Psoas muscle (tissue), 8 donors: ENCODE measurements around the gene TNS2. TPM values are rescaled to one million over a fixed set of nuclear protein-coding genes. Genes with fewer than 3 reads are reported as not detected.

Experiments used
- ATAC-seq, 4 donors: fragments of 200-7000 bp; cut with Tn5 transposase; one replicate each; pipeline ENCODE4 v1.9.1; 2020; ENCODE audit warnings: moderate library complexity in 3 of 4, mild to moderate bottlenecking in 2 of 4
- DNase-seq, 2 donors: peaks; one replicate each; pipeline ENCODE4 v3.0.0-alpha.2; 2020
- H3K27ac ChIP-seq: fragments of 200-600 bp; one replicate; pipeline ENCODE4 v1.8.0; 2022
- H3K27me3 ChIP-seq, 3 donors: fragments of 200-600 bp in 1 of 3; one replicate each; pipeline versions ENCODE4 v1.6.1 to v1.8.0; 2013 to 2022; ENCODE audit warnings: low read length in 2 of 3, mild to moderate bottlenecking in 2 of 3, moderate library complexity in 1 of 3; ENCODE audit not compliant: insufficient read depth in 3 of 3
- H3K36me3 ChIP-seq, 2 donors: fragments of 200-600 bp in 1 of 2; one replicate each; pipeline versions ENCODE4 v1.6.1 to v1.8.0; 2013 to 2022; ENCODE audit warnings: low read depth in 1 of 2, mild to moderate bottlenecking in 1 of 2, moderate library complexity in 1 of 2; ENCODE audit not compliant: insufficient read depth in 1 of 2
- H3K4me1 ChIP-seq: fragments of 200-600 bp; one replicate; pipeline ENCODE4 v1.8.0; 2022
- H3K4me3 ChIP-seq: fragments of 200-600 bp; one replicate; pipeline ENCODE4 v1.8.0; 2022; ENCODE audit warnings: mild to moderate bottlenecking
- H3K9me3 ChIP-seq: fragments of 200-600 bp; one replicate; pipeline ENCODE4 v1.8.0; 2022
- CTCF ChIP-seq: fragments of 200-600 bp; IDR thresholded peaks from one replicate; pipeline ENCODE4 v1.8.0; 2022; ENCODE audit warnings: antibody characterized with exemption
- WGBS, 3 donors: extraction: QIAGEN DNeasy Blood & Tissue Kit; methylation state at CpG; one replicate each; pipeline versions ENCODE4 v1.1.6 to v1.1.7; 2013; 5-methylcytosine and 5-hydroxymethylcytosine counted together
- intact Hi-C, 2 donors: fragments of 100-400 bp; cut with DNase I; formaldehyde crosslinking; loops; one replicate each; pipeline versions ENCODE4 v1.11.0 to v1.14.2; 2022
- polyA plus RNA-seq, 3 donors: library from polyadenylated mRNA; stranded (reverse); fragments of 200-250 nt; gene quantifications; one replicate each; pipeline ENCODE4 v1.2.3, GENCODE V29; 2013
- total RNA-seq, 4 donors: library from RNA; stranded (reverse); fragmentation: NEBNext Ultra II Directional in 2 of 4; extraction: Animal tissue kit (Norgen Biotek cat#: 25700) in 2 of 4; gene quantifications; one replicate each; pipeline versions ENCODE4 v1.2.1 to v1.2.4, GENCODE V29; 2021 to 2023
- donor health status: healthy with polysubstance abuse.
- donor health status: DM: no; HTN: no; CAD: no; lungs with moderate emphysema.
- donor health status: Bipolar disorder and iron deficiency.
- donor health status: healthy.
- donor health status: DM: yes; HTN: yes; CAD: no.
- donor health status: DM: no; HTN: no; CAD: no.
- donor health status: DM: no; HTN: no; CAD: no.
- donor health status: DM: yes; HTN: yes; CAD: no.

The TNS2 gene
- total and polyA plus RNA-seq, 7 donors: 37.7 to 132 (median 48.9) TPM

- no peak for TF ChIP-seq CTCF
- ATAC-seq (peak in 1 of 4 donors; percentile 2), DNase-seq (peak; percentile 35 to 73)
- Histone ChIP-seq H3K27me3 (no peaks in the 10 kb centered on the region), H3K9me3 (no peaks in the 10 kb centered on the region), H3K27ac (no peak overlapping the region), H3K4me1 (peaks cover 25% of the 10 kb centered on the region), H3K36me3 (peaks cover 0 to 59% of the 10 kb centered on the region in 2 donors), H3K4me3 (no peak overlapping the region)
- intact Hi-C loops: loop anchor here (1.0 to 5.0 kb wide), 2 partner anchors 128 kb away; no protein-coding TSS in a partner anchor
- WGBS, 3 donors: 70 to 78% (median 70%) methylated on average over 15 of the region's 15 CpGs
Observed at GRCh38 chr12:53068811-53069585, 19.1 kb downstream of the TNS2 start.

DNA sequence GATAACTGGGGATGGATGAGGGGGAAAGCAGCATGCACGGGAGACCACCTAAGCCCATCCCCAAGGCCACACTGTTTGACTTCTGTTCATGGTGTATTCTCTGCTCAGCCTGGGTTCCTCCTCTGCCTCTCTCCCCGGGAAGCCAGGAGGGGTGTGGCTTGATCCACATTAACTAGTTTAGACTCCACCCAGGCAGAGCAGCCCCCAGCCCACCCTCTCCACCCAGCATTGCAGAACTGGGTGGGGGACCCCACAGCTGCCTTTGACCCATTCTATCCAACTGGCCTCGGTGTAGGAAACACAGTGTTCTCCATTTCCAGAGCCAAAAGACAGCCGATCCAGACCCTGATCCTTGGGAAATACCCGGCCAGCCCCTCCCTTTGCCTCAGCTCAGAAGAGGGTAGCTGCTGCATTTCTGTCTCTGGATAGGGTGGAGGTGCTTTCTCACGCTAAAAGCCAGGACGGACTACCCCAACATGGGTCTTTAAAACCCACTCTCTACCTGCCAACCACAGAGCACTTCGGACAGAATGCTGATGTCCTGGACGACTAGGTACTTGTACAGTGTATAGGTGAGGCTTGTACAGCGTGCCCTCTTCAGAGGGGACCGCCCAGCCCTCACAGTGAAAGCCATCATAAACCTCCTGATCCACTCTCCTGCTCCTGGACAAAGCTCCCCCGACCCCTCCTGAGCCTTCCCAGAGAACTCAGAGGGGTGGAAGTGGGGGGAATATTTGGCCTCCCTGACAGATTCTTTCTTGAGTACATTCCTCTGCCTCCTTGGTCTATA, 20.0 kb downstream of the TNS2 start:
- TF ChIP-seq CTCF: no peak
- Histone ChIP-seq H3K4me3 (no peak overlapping the region), H3K36me3 (peaks cover 0 to 59% of the 10 kb centered on the region in 2 donors), H3K27me3 (no peaks in the 10 kb centered on the region), H3K4me1 (peaks cover 31% of the 10 kb centered on the region), H3K9me3 (no peaks in the 10 kb centered on the region), H3K27ac (peak overlapping the region; percentile 30)
- DNase-seq (peak; percentile 62 to 90), ATAC-seq (peak in 1 of 4 donors; percentile 8)
- whole genome bisulfite sequencing, 3 donors: 64 to 68% (median 67%) methylated on average over 12 of the region's 12 CpGs
- intact Hi-C loops: loop anchor here in 1 of 2 donors (5.0 kb wide), 1 partner anchor 127 kb away; no protein-coding TSS in a partner anchor

DNA sequence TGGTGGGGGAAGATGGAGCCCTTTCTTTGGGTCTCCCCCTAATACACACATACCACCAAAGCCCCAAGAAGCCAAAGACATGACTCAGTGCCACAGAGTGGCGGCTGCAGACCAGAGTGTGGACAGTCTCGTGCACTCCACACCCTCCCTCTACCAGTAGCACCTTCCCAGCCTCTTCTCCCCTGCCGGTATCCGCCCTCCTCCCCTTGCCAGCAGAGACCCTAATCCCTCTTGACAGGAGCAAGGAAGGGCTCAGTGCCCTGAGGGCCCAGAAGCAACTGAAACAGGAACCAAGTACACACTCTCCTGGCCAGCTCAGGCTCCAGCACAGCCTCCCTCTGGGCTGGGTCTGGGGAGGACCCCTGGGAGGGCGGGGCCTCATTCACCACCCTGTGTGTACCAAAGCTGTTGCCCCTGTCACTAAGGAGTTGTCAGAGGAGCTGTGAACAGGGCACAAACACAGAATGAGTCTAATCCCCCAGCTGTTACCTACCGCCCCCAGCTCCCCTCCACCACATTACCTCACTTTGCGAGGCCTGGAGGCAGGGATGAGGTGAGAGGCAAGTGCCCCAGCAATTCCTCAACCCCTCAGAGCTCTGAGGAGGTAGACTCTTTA, 21.1 kb downstream of the TNS2 start:
- Histone ChIP-seq H3K27ac (peak overlapping the region; percentile 25), H3K4me1 (peaks cover 31% of the 10 kb centered on the region), H3K27me3 (no peaks in the 10 kb centered on the region), H3K36me3 (peaks cover 0 to 69% of the 10 kb centered on the region in 2 donors), H3K4me3 (no peak overlapping the region), H3K9me3 (no peaks in the 10 kb centered on the region)
- intact Hi-C loops: no loop called here
- peak; percentile 20 to 54 for DNase-seq
- ATAC-seq: no peak
- no peak for TF ChIP-seq CTCF
- 77 to 81% (median 77%) methylated on average over 7 of the region's 7 CpGs for WGBS, 3 donors

GRCh38 chr12:53071591-53072551, 22.0 kb downstream of the TNS2 start:
- DNase-seq (peak; percentile 82 to 89), ATAC-seq (peak in 2 of 4 donors; percentile 8 to 19)
- H3K4me3 ChIP-seq: no peak overlapping the region
- WGBS, 3 donors: 54 to 67% (median 58%) methylated on average over 11 of the region's 11 CpGs
- H3K36me3 ChIP-seq: peaks cover 0 to 78% of the 10 kb centered on the region in 2 donors
- TF ChIP-seq CTCF: no peak
- H3K9me3 ChIP-seq: no peaks in the 10 kb centered on the region
- intact Hi-C loops: no loop called here
- peak overlapping the region; percentile 25 for H3K27ac ChIP-seq
- no peaks in the 10 kb centered on the region for H3K27me3 ChIP-seq
- H3K4me1 ChIP-seq: peaks cover 25% of the 10 kb centered on the region
